Activated CD4-positive, alpha-beta T cell treated with anti-CD3 and anti-CD28 coated beads, Interleukin-2, amount 10 ng/mL, durations not matched to agents 7 days and 5 days (primary cell): ENCODE data around the gene CHTF18. TPM values are rescaled to one million over a fixed set of nuclear protein-coding genes. Genes with fewer than 3 reads are reported as not detected.

Source experiments
- CTCF ChIA-PET: fragments of 350-600 bp; sonication (Branson Sonifier 250); formaldehyde crosslinking; loops from one replicate; lab custom pipeline; 2021; ENCODE audit warnings: antibody characterized with exemption; lab: Charles Lee
- POLR2A ChIA-PET: fragments of 350-600 bp; sonication (Branson Sonifier 250); formaldehyde crosslinking; loops from one replicate; lab custom pipeline; 2021; ENCODE audit warnings: antibody characterized with exemption; lab: Charles Lee
- DNase-seq: peaks from one replicate; pipeline ENCODE4 v3.0.0-alpha.2; 2020
- H3K27ac Mint-ChIP-seq: one replicate; pipeline ENCODE4 v1.8.0; 2021; ENCODE audit warnings: mild to moderate bottlenecking, moderate library complexity, mixed read lengths
- H3K27me3 Mint-ChIP-seq: one replicate; pipeline ENCODE4 v1.8.0; 2021; ENCODE audit warnings: mixed read lengths
- H3K36me3 Mint-ChIP-seq: one replicate; pipeline ENCODE4 v1.8.0; 2021; ENCODE audit warnings: low read depth, mixed read lengths
- H3K4me1 Mint-ChIP-seq: one replicate; pipeline ENCODE4 v1.8.0; 2021; ENCODE audit warnings: mixed read lengths
- H3K4me3 Mint-ChIP-seq: one replicate; pipeline ENCODE4 v1.8.0; 2021; ENCODE audit warnings: mild to moderate bottlenecking, moderate library complexity, mixed read lengths
- H3K9me3 Mint-ChIP-seq: one replicate; pipeline ENCODE4 v1.8.0; 2021; ENCODE audit warnings: mixed read lengths
- microRNA-seq: library from miRNA; unstranded; fragments of <30 nt; microRNA quantifications from one replicate; pipeline ENCODE4 v1.2.0, GENCODE V29; 2021; ENCODE audit warnings: borderline microRNAs expressed, borderline replicate concordance
- total RNA-seq, 2 experiments: library from RNA; stranded (reverse); gene quantifications; one replicate each; pipeline ENCODE4 v1.2.3, GENCODE V29; 2021

Gene CHTF18
- total RNA-seq, 2 experiments from 2014 or later: 85.9 to 111 TPM

DNA sequence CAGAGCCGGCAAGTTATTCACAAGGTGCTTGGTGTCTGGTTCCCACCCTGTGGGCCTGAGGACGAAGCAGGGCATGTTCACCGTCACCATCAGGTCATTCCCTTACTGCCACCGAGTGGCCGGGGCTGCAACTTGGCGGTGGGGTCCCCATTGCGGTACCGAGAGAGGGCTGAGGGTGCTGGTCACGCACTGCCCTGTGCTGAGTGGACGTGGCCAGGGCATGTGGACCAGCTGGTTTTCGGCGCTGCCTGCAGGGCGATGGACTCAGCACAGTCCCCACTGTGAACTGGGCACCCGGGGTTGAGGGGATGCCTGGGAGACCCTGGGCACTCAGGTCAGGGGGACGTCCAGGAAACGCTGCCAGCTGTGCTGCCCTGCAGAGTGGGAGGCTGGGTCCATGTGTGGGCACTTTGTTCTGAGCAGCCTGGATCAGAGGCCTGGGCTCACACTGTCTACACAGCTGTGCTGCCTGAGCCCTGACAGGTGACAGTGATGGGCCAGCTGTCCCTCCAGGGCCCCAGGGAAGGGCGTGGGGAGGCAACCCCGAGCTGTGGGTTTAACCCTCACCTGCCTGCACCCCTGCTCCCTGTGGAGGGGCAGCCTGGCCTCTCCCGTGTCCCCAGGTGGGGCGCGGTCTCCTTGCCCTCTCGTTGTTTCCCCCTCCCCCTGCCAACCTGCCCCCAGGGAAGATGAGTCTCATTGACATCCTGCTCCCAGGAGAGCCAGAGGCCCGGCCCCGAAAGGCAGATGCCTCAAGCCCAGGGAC, 51.4 kb downstream of the CHTF18 start:
- no peaks in the 10 kb centered on the region for H3K36me3 Mint-ChIP-seq
- H3K4me1 Mint-ChIP-seq: no peaks in the 10 kb centered on the region

DNA sequence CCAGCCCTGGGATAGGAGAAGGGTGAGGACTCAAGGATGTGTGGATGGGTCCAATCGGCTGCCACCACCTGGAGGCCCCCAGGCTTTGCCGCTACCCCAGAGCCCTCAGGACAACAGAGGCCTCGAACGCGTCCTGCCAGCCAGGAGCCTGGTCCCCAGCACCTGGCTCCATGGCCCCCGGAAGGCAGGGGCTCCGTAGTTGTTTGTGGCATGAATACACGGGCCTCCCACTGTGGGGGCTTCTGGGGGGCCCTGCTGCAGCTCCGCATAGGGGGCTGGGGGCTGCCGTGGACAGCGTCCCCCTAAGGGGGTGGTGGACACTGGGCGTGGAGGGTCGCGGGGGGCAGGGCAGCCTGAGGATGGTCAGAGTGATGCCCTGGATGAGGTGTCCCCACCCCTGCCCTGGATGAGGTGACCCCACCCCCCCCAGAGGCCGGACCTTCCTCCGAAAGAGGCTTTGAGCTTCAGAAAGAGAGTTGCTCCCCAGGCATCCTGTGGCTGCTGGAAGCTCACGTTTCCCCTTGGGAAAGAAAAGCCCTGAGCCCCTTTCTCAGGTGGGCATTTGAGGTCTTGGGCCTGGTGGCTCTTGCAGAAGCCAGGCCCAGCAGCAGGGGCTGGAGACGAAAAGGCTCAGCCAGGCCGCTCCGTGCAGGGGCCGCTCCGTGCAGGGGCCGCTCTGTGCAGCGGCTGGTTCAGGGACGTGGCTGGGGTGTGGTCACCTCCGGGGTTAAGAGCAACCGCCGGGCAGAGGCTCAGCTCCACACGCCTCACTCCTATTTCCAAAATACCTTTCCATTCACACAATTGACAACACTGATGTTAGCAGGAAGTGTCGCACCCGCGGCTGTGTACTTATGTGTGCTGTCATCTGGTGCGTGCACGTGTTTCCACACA, 52.4 kb downstream of the CHTF18 start:
- Mint-ChIP-seq H3K4me1 (no peaks in the 10 kb centered on the region), H3K9me3 (peaks cover 8% of the 10 kb centered on the region), H3K27ac (no peak overlapping the region), H3K27me3 (no peaks in the 10 kb centered on the region), H3K36me3 (no peaks in the 10 kb centered on the region), H3K4me3 (no peak overlapping the region)
- DNase-seq: no peak
- POLR2A ChIA-PET: no interaction called here
- CTCF ChIA-PET: no interaction called here

More for the DNA sequence above, 51.4 kb downstream of the CHTF18 start:
- CTCF ChIA-PET: no interaction called here
- H3K27me3 Mint-ChIP-seq: no peaks in the 10 kb centered on the region
- H3K9me3 Mint-ChIP-seq: peaks cover 11% of the 10 kb centered on the region
- no peak overlapping the region for H3K27ac Mint-ChIP-seq
- H3K4me3 Mint-ChIP-seq: no peak overlapping the region
- POLR2A ChIA-PET: no interaction called here
- no peak for DNase-seq

GRCh38 chr16:841455-842060, 53.1 kb downstream of the CHTF18 start:
- no peak for DNase-seq
- Mint-ChIP-seq H3K36me3 (no peaks in the 10 kb centered on the region), H3K4me3 (no peak overlapping the region), H3K9me3 (peaks cover 2% of the 10 kb centered on the region), H3K4me1 (no peaks in the 10 kb centered on the region), H3K27ac (no peak overlapping the region), H3K27me3 (no peaks in the 10 kb centered on the region)
- ChIA-PET POLR2A (no interaction called here), CTCF (no interaction called here)

- Mint-ChIP-seq H3K27me3 (no peaks in the 10 kb centered on the region), H3K27ac (no peak overlapping the region), H3K36me3 (no peaks in the 10 kb centered on the region), H3K9me3 (peaks cover 2% of the 10 kb centered on the region), H3K4me3 (no peak overlapping the region), H3K4me1 (no peaks in the 10 kb centered on the region)
- CTCF ChIA-PET: no interaction called here
- DNase-seq: no peak
- POLR2A ChIA-PET: no interaction called here
These were observed 53.6 kb downstream of the CHTF18 start for GRCh38 chr16:842061-842476.

GRCh38 chr16:842711-843560, 54.5 kb downstream of the CHTF18 start:
- Mint-ChIP-seq H3K27ac (no peak overlapping the region), H3K9me3 (peaks cover 2% of the 10 kb centered on the region), H3K4me1 (no peaks in the 10 kb centered on the region), H3K4me3 (no peak overlapping the region), H3K27me3 (no peaks in the 10 kb centered on the region), H3K36me3 (no peaks in the 10 kb centered on the region)
- no peak for DNase-seq
- ChIA-PET POLR2A (no interaction called here), CTCF (no interaction called here)

GRCh38 chr16:843771-844170, 55.4 kb downstream of the CHTF18 start:
- ChIA-PET POLR2A (no interaction called here), CTCF (no interaction called here)
- Mint-ChIP-seq H3K4me3 (no peak overlapping the region), H3K4me1 (no peaks in the 10 kb centered on the region), H3K27ac (no peak overlapping the region), H3K9me3 (no peaks in the 10 kb centered on the region), H3K27me3 (no peaks in the 10 kb centered on the region), H3K36me3 (no peaks in the 10 kb centered on the region)
- no peak for DNase-seq

DNA sequence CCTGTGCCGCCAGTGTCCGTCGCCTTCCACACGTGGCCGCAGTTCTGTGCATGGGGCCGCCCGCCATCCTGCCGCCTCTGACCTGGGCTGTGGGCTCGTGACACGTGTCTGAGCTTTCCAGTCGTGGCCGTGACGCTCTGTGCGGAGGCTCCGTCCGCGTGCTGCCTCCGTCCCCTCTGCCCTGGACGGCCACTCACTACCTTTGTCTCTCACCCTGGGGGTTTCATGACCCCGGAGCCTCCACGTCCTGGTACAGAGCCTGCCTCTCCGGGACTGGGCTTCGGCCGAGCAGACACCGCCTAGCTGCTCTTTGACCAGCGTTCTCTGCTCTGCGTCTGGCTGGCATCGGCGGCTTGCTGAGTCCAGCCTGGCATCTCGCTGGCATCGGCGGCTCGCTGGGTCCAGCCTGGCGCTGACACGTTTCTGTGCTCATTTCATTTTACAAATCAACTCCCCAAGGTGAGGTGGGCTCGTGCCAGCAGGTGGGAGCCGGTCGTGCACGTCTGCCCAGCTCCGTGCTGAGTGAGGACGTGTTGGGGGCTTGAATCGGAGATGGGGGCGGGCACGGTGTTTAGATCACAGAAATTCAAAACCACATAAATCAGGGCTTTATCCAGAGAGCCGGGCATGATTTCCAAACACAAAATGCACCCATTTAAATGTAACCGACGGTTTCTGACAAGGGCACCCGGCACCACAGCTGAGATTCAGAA, 56.4 kb downstream of the CHTF18 start:
- no peak for DNase-seq
- Mint-ChIP-seq H3K36me3 (peaks cover 1% of the 10 kb centered on the region), H3K27ac (no peak overlapping the region), H3K4me1 (no peaks in the 10 kb centered on the region), H3K4me3 (no peak overlapping the region), H3K9me3 (peaks cover 3% of the 10 kb centered on the region), H3K27me3 (no peaks in the 10 kb centered on the region)
- ChIA-PET CTCF (no interaction called here), POLR2A (no interaction called here)

- ChIA-PET POLR2A (no interaction called here), CTCF (no interaction called here)
- H3K36me3 Mint-ChIP-seq: peaks cover 5% of the 10 kb centered on the region
- no peaks in the 10 kb centered on the region for H3K4me1 Mint-ChIP-seq
- peaks cover 9% of the 10 kb centered on the region for H3K9me3 Mint-ChIP-seq
- DNase-seq: no peak
- no peaks in the 10 kb centered on the region for H3K27me3 Mint-ChIP-seq
- no peak overlapping the region for H3K27ac Mint-ChIP-seq
- H3K4me3 Mint-ChIP-seq: no peak overlapping the region
These were observed 56.9 kb downstream of the CHTF18 start for GRCh38 chr16:845351-845745.

GRCh38 chr16:847151-847550, 58.7 kb downstream of the CHTF18 start:
- ChIA-PET CTCF (no interaction called here), POLR2A (no interaction called here)
- no peak overlapping the region for H3K4me3 Mint-ChIP-seq

More at GRCh38 chr16:847151-847550, 58.7 kb downstream of the CHTF18 start:
- Mint-ChIP-seq H3K4me1 (no peaks in the 10 kb centered on the region), H3K27me3 (no peaks in the 10 kb centered on the region), H3K9me3 (peaks cover 15% of the 10 kb centered on the region), H3K27ac (no peak overlapping the region), H3K36me3 (peaks cover 7% of the 10 kb centered on the region)
- no peak for DNase-seq

Small RNA genes lying within 50 kb of the gene (microRNA-seq; reads per million reads assigned to microRNA genes)
- not detected for gene MIR662

Other genes starting within 250 kb of the CHTF18 start
- gene PRR35, start 228.2 kb upstream of the CHTF18 start, total RNA-seq: not detected
- gene NHLRC4, start 221.6 kb upstream of the CHTF18 start, total RNA-seq: 1 to 10 TPM; 1.9 to 2.7 TPM
- 10 to 100 TPM; 44.5 to 46.1 TPM for gene PIGQ, start 218.7 kb upstream of the CHTF18 start, total RNA-seq
- 10 to 100 TPM; 13.3 to 17.6 TPM for gene RAB40C, start 198.6 kb upstream of the CHTF18 start, total RNA-seq
- 1 to 10 TPM; 1.8 to 2.7 TPM for gene WFIKKN1, start 157.6 kb upstream of the CHTF18 start, total RNA-seq
- 10 to 100 TPM; 63.7 to 78.0 TPM for gene METTL26, start 152.3 kb upstream of the CHTF18 start, total RNA-seq
- 10 to 100 TPM; 17.3 to 20.2 TPM for gene MCRIP2, start 146.8 kb upstream of the CHTF18 start, total RNA-seq
- gene WDR90, start 139.3 kb upstream of the CHTF18 start, total RNA-seq: 10 to 100 TPM; 54.9 to 81.6 TPM
- gene RHOT2, start 120.5 kb upstream of the CHTF18 start, total RNA-seq: 100 to 1,000 TPM; 128 to 150 TPM
- gene RHBDL1, start 112.9 kb upstream of the CHTF18 start, total RNA-seq: 1 to 10 TPM; 1.5 to 1.7 TPM
- 10 to 100 TPM; 68.7 to 69.7 TPM for gene STUB1, start 108.2 kb upstream of the CHTF18 start, total RNA-seq
- gene JMJD8, start 104.3 kb upstream of the CHTF18 start, total RNA-seq: 10 to 100 TPM; 33.8 to 34.3 TPM
- 10 to 100 TPM; 19.3 to 20.0 TPM for gene WDR24, start 98.2 kb upstream of the CHTF18 start, total RNA-seq
- 10 to 100 TPM; 12.7 to 14.3 TPM for gene FBXL16, start 82.8 kb upstream of the CHTF18 start, total RNA-seq
- gene METRN, start 73.5 kb upstream of the CHTF18 start, total RNA-seq: 1 to 10 TPM; 2.5 to 3.0 TPM
- 1 to 10 TPM; 5.5 to 8.7 TPM for gene ANTKMT, start 67.5 kb upstream of the CHTF18 start, total RNA-seq
- gene CCDC78, start 62.2 kb upstream of the CHTF18 start, total RNA-seq: 1 to 10 TPM; 1.6 to 2.3 TPM
- gene HAGHL, start 61.5 kb upstream of the CHTF18 start, total RNA-seq: 1 to 10 TPM; 5.0 to 5.7 TPM
- gene CIAO3, start 47.6 kb upstream of the CHTF18 start, total RNA-seq: 10 to 100 TPM; 39.5 to 39.9 TPM
- gene MSLN, start 27.9 kb upstream of the CHTF18 start, total RNA-seq: not detected
- 10 to 100 TPM; 25.4 to 26.1 TPM for gene RPUSD1, start 239 bp upstream of the CHTF18 start, total RNA-seq
- not detected for gene GNG13, start 12.1 kb downstream of the CHTF18 start, total RNA-seq
- gene LMF1, start 182.4 kb downstream of the CHTF18 start, total RNA-seq: 10 to 100 TPM; 20.5 to 23.0 TPM
- under 1 TPM; 0.25 to 0.27 TPM for gene SOX8, start 193.2 kb downstream of the CHTF18 start, total RNA-seq